ENCODE measurements around the gene KCNS1. TPM values are rescaled to one million over a fixed set of nuclear protein-coding genes. Genes with fewer than 3 reads are reported as not detected.

The KCNS1 gene
- total RNA-seq, 1 experiment from 2014 or later = not detected

DNA sequence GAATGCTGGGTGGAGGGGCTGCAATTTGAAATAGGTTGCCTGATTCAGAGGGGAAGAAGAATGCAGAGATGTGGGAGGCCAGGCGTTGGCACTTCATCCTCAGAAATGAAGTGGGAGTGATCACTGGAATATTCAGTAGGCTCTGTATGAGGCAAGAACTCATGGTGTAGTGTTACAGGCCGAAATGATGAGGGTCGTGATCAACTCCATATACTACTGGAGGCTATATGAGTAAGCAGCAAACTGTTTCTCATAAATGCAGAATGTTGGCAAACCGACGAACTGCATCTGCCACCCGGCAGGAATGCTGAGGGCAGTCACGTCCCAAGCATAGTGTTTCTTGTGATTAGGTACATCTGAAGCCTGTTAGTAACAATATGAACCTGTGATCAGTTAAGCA lies 12.7 kb downstream of the KCNS1 start:
- no peak for TF ChIP-seq SIN3A (IDR thresholded peaks at IDR 0.05; ENCODE audit: borderline replicate concordance, insufficient read depth, low read depth, low read length)
- no peak for TF ChIP-seq TCF7L2 (IDR thresholded peaks at IDR 0.05; ENCODE audit: low read depth, low read length)
- TF ChIP-seq POLR2AphosphoS5 (IDR thresholded peaks at IDR 0.05; ENCODE audit: low read depth, low read length) = no peak
- TF ChIP-seq, protein P1, sequence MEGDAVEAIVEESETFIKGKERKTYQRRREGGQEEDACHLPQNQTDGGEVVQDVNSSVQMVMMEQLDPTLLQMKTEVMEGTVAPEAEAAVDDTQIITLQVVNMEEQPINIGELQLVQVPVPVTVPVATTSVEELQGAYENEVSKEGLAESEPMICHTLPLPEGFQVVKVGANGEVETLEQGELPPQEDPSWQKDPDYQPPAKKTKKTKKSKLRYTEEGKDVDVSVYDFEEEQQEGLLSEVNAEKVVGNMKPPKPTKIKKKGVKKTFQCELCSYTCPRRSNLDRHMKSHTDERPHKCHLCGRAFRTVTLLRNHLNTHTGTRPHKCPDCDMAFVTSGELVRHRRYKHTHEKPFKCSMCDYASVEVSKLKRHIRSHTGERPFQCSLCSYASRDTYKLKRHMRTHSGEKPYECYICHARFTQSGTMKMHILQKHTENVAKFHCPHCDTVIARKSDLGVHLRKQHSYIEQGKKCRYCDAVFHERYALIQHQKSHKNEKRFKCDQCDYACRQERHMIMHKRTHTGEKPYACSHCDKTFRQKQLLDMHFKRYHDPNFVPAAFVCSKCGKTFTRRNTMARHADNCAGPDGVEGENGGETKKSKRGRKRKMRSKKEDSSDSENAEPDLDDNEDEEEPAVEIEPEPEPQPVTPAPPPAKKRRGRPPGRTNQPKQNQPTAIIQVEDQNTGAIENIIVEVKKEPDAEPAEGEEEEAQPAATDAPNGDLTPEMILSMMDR (IDR thresholded peaks at IDR 0.05) = no peak
- TF ChIP-seq, protein P2, sequence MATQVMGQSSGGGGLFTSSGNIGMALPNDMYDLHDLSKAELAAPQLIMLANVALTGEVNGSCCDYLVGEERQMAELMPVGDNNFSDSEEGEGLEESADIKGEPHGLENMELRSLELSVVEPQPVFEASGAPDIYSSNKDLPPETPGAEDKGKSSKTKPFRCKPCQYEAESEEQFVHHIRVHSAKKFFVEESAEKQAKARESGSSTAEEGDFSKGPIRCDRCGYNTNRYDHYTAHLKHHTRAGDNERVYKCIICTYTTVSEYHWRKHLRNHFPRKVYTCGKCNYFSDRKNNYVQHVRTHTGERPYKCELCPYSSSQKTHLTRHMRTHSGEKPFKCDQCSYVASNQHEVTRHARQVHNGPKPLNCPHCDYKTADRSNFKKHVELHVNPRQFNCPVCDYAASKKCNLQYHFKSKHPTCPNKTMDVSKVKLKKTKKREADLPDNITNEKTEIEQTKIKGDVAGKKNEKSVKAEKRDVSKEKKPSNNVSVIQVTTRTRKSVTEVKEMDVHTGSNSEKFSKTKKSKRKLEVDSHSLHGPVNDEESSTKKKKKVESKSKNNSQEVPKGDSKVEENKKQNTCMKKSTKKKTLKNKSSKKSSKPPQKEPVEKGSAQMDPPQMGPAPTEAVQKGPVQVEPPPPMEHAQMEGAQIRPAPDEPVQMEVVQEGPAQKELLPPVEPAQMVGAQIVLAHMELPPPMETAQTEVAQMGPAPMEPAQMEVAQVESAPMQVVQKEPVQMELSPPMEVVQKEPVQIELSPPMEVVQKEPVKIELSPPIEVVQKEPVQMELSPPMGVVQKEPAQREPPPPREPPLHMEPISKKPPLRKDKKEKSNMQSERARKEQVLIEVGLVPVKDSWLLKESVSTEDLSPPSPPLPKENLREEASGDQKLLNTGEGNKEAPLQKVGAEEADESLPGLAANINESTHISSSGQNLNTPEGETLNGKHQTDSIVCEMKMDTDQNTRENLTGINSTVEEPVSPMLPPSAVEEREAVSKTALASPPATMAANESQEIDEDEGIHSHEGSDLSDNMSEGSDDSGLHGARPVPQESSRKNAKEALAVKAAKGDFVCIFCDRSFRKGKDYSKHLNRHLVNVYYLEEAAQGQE (IDR thresholded peaks at IDR 0.05; ENCODE audit: insufficient read depth in 1 of 2, low read depth in 2 of 2, low read length in 1 of 2) = no peak
- BruUV-seq (replicated peaks) = no TSS peak
- H3K27me3 ChIP-seq (ENCODE audit: control insufficient read depth, insufficient read depth, low read length) = no peaks in the 10 kb centered on the region
- POLR2A ChIA-PET = no interaction called here
- no peaks in the 10 kb centered on the region for H3K4me1 ChIP-seq (ENCODE audit: control insufficient read depth, insufficient read depth, low read length)
- no peak overlapping the region for H3K4me3 ChIP-seq (ENCODE audit: low read depth in 2 of 2, low read length in 2 of 2)
- H3K27ac ChIP-seq (ENCODE audit: low read length) = no peak overlapping the region
- no peaks in the 10 kb centered on the region for H3K36me3 ChIP-seq (ENCODE audit: control insufficient read depth, insufficient read depth, low read length)
- H3K9me3 ChIP-seq (ENCODE audit: control insufficient read depth, insufficient read depth, low read depth, low read length) = no peaks in the 10 kb centered on the region
- CTCF ChIA-PET = no interaction called here
- no peak for DNase-seq (ENCODE audit: low read depth, low spot score)
- in situ Hi-C loops (cut with HindIII; ENCODE audit: low pct_unique_long_range_greater_than_20kb, low sequenced_read_pairs) (no loop called here), intact Hi-C loops (cut with micrococcal nuclease; ENCODE audit: unreplicated experiment) (no loop called here)
- ATAC-seq = no peak

DNA sequence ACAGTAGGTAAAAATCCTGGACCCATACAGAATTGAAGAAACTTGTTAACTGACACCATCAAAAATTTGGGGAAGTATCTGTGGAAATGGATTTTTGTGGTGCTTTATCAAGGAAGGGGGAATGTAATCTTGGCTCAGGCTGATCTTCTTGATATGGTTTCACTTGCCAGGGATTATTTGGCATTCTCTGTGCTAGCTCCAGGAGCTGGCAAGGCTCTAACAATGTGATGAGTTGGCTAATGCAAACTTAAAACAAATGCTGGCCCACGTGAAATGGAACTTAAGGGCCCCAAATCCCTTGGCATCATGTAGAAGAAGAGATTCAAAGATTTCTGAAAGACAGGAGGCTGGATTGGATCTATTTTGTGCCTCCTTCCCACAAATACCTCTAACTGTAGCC lies 13.1 kb downstream of the KCNS1 start:
- no TSS peak for BruUV-seq (replicated peaks)
- H3K4me3 ChIP-seq (ENCODE audit: low read depth in 2 of 2, low read length in 2 of 2) = no peak overlapping the region
- ChIA-PET POLR2A (no interaction called here), CTCF (no interaction called here)
- TF ChIP-seq, protein P1 (IDR thresholded peaks at IDR 0.05) = no peak
- TF ChIP-seq, protein P2 (IDR thresholded peaks at IDR 0.05; ENCODE audit: insufficient read depth in 1 of 2, low read depth in 2 of 2, low read length in 1 of 2) = no peak
- no peak for TF ChIP-seq POLR2AphosphoS5 (IDR thresholded peaks at IDR 0.05; ENCODE audit: low read depth, low read length)
- no peak for TF ChIP-seq SIN3A (IDR thresholded peaks at IDR 0.05; ENCODE audit: borderline replicate concordance, insufficient read depth, low read depth, low read length)
- no peak for TF ChIP-seq TCF7L2 (IDR thresholded peaks at IDR 0.05; ENCODE audit: low read depth, low read length)
- no peak overlapping the region for H3K27ac ChIP-seq (ENCODE audit: low read length)
- no peaks in the 10 kb centered on the region for H3K36me3 ChIP-seq (ENCODE audit: control insufficient read depth, insufficient read depth, low read length)
- ATAC-seq (no peak), DNase-seq (ENCODE audit: low read depth, low spot score) (no peak)
- H3K9me3 ChIP-seq (ENCODE audit: control insufficient read depth, insufficient read depth, low read depth, low read length) = no peaks in the 10 kb centered on the region
- H3K27me3 ChIP-seq (ENCODE audit: control insufficient read depth, insufficient read depth, low read length) = no peaks in the 10 kb centered on the region
- intact Hi-C loops (cut with micrococcal nuclease; ENCODE audit: unreplicated experiment) (no loop called here), in situ Hi-C loops (cut with HindIII; ENCODE audit: low pct_unique_long_range_greater_than_20kb, low sequenced_read_pairs) (no loop called here)
- H3K4me1 ChIP-seq (ENCODE audit: control insufficient read depth, insufficient read depth, low read length) = no peaks in the 10 kb centered on the region

Measured in Panc1 (cell line).